WERI-Rb-1 (cell line): ENCODE results near the gene RREB1.
A peak's percentile ranks its signal among the peaks of the same experiment; 100 is the strongest.

Source experiments
- DNase-seq: peaks from one replicate; pipeline ENCODE4 v3.0.0-alpha.2; 2020
- H3K27ac ChIP-seq: fragments of 250-450 bp; sonication (Bioruptor Pico); 2 replicates; pipeline ENCODE4 v1.5.1; 2020; ENCODE audit warnings: mild to moderate bottlenecking, moderate library complexity
- H3K27me3 ChIP-seq: fragments of 250-450 bp; sonication (Bioruptor Pico); 2 replicates; pipeline ENCODE4 v1.5.1; 2021; ENCODE audit warnings: mild to moderate bottlenecking, low read depth, moderate library complexity; ENCODE audit not compliant: insufficient read depth, severe bottlenecking
- H3K36me3 ChIP-seq: fragments of 250-450 bp; sonication (Bioruptor Pico); 2 replicates; pipeline ENCODE4 v1.5.1; 2020; ENCODE audit warnings: mild to moderate bottlenecking, moderate library complexity
- H3K4me3 ChIP-seq: 2 replicates; pipeline ENCODE4 v1.5.1; 2011; ENCODE audit warnings: low read depth, mild to moderate bottlenecking, control low read depth, low read length
- H3K9me3 ChIP-seq: fragments of 250-450 bp; sonication (Bioruptor Pico); 2 replicates; pipeline ENCODE4 v1.5.1; 2021; ENCODE audit warnings: mild to moderate bottlenecking, moderate library complexity; ENCODE audit not compliant: severe bottlenecking
- TF ChIP-seq, protein P1 (sequence below): IDR thresholded peaks from 2 replicates; pipeline ENCODE4 v1.5.1; 2011; ENCODE audit warnings: low read depth, mild to moderate bottlenecking, control low read depth, inconsistent platforms, low read length

Gene RREB1

DNA sequence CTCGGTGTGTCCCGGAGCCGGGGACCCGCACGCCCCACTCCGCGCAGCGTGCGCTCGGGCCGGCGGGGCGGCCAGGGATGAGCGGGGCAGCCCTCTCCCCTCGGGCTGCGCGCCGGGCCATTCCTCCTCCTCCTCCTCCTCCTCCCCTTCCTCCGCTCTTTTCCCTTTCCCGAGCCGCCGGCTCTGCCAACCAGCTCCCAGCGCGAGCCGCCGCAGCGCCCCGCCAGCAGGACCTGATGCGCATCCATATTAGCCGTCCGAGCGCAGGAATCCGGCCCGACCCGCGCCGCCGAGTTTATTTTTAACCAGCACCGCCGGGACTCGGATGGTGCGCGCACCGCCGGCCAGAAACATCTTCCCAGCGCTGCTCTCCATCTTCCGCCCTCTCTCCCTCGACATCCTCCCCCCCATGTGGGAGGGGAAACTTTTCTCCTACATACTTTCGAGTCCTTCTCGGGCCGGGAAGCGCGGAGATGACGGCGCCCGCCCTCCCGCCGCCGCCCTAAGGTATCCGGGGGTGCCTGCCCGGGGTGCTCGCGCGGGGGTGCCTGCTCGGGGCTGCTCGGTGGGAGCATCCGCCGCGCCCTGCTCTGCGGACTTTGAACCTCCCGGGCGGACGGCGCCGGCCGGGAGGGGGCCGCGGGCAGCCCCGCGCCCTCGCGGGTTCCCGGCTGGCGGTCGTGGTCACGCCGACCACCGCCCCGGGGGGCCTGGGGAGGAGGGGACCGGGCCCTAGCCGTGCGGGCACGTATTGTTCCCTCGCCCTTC, 619 bp downstream of the RREB1 start:
- no peaks in the 10 kb centered on the region for H3K36me3 ChIP-seq
- no peaks in the 10 kb centered on the region for H3K9me3 ChIP-seq
- TF ChIP-seq, protein P1, sequence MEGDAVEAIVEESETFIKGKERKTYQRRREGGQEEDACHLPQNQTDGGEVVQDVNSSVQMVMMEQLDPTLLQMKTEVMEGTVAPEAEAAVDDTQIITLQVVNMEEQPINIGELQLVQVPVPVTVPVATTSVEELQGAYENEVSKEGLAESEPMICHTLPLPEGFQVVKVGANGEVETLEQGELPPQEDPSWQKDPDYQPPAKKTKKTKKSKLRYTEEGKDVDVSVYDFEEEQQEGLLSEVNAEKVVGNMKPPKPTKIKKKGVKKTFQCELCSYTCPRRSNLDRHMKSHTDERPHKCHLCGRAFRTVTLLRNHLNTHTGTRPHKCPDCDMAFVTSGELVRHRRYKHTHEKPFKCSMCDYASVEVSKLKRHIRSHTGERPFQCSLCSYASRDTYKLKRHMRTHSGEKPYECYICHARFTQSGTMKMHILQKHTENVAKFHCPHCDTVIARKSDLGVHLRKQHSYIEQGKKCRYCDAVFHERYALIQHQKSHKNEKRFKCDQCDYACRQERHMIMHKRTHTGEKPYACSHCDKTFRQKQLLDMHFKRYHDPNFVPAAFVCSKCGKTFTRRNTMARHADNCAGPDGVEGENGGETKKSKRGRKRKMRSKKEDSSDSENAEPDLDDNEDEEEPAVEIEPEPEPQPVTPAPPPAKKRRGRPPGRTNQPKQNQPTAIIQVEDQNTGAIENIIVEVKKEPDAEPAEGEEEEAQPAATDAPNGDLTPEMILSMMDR, result no peak
- H3K4me3 ChIP-seq, result peak overlapping the region; percentile 73
- H3K27me3 ChIP-seq, result no peaks in the 10 kb centered on the region
- H3K27ac ChIP-seq, result peak overlapping the region; percentile 77
- DNase-seq, result peak; percentile 57

DNA sequence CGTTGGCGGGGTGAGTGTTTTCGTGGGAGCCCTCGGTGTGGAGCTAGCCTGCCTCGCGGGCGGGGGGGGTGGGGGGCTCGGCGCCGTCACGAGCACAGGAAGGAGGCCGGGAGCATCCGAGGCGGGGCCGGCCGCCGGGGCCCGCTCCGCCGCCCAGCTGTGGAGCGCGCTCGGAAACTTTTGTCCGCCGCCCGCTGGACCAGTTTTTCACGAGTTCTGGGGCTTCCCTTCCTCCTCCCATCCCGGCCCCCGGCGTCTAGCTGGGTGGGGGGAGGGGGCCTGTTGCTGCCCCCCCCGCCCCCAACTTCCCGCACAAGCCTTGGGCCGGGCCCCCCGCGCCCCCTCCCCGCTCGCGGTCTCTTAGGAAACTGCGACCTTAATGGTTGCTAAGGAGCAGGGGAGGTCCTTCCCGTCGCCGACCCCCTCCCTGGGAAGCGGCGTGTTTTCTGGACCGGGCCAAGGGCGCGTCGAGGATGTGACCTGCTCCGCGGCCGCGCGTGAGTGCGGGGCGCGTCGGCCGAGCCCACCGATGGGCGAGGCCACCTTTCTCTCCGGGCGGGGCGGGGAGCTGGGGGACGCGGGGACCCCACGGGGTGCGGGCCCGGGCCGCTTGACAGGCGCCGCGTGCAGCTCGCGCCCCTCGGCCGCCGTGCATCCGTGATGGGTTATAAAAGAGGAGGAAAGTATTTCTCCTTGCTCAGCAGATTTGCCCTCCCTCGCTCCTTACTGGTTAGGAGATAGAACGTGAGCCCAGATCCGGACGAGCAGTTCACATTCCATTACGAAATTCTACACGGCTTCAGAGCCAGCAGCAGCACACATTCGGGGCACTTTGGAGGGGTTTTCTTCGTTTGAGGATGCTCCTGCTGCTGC, 1.4 kb downstream of the RREB1 start:
- Histone ChIP-seq H3K27me3 (no peaks in the 10 kb centered on the region), H3K4me3 (peak overlapping the region; percentile 73), H3K9me3 (no peaks in the 10 kb centered on the region), H3K36me3 (no peaks in the 10 kb centered on the region), H3K27ac (peak overlapping the region; percentile 77)
- peak; percentile 47 for DNase-seq
- TF ChIP-seq, protein P1, result no peak

DNA sequence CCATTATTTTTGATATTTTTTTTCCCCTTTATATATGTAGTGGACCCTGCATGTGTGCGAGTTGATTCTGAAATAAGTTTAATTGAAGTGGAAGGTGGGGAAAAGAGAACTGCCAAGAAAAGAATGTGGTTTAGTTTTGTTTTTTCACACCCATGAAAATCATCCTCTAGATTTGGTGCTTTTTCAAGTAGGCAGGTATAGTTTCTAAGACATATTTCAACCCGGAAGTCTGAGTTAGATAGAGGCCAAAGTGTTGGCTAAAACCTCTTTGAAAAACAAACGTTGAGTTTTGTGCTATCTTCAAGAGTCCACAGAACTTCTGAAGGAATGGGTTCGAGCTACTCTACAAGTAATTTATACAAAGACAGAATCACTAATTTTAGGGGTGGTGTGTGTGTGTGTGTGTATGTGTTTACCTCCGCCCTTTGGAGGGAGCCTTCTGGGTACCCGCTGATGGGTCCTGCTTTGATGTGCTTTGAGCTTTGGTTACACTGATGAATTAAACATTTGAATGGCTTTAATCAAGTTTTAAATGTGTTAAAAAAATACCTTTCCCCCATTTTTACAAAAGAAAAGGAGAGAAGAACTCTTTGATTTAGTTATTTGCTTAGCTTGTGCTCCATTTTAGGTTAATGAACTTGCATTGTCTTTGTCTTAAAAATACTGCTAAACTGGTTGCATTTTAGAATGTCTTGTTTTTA, 2.5 kb downstream of the RREB1 start:
- DNase-seq, result peak; percentile 3
- Histone ChIP-seq H3K27ac (no peak overlapping the region), H3K4me3 (peak overlapping the region; percentile 73)

DNA sequence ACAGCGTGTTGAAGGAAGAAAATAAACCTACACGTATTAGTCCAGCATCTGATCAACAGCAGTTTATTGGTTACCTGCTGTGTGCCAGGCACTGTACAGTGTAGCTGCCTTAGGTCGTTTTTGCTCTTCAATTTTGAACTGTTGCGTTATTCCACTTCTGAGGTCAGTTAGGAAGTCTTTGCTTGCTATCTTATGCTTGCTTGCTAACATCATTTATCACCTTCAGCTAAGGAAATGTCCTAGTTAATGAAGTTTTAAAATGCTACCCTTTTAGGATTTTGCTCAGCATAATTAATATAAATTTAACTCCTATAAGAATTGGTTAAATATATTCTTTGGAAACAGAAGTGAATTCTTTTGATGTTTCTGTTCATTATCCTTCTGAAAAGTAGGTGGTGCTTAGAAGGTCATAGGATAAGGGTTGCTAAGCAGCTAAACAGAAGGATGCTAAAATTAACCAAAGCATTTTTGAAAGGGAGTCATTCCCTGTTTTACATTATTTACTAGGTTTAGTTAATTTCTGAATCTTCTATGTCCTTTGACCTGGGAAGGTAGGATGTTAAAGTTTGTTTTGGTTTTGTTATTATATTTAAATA, 3.4 kb downstream of the RREB1 start:
- H3K36me3 ChIP-seq, result peaks cover under 1% of the 10 kb centered on the region
- TF ChIP-seq, protein P1, result no peak
- H3K9me3 ChIP-seq, result no peaks in the 10 kb centered on the region
- H3K4me3 ChIP-seq, result no peak overlapping the region
- no peak overlapping the region for H3K27ac ChIP-seq
- DNase-seq, result no peak
- H3K27me3 ChIP-seq, result no peaks in the 10 kb centered on the region

More for the DNA sequence above, 2.5 kb downstream of the RREB1 start:
- TF ChIP-seq, protein P1, result no peak
- no peaks in the 10 kb centered on the region for H3K27me3 ChIP-seq
- H3K36me3 ChIP-seq, result no peaks in the 10 kb centered on the region; the same call in 1 of the 2 replicates
- no peaks in the 10 kb centered on the region for H3K9me3 ChIP-seq

DNA sequence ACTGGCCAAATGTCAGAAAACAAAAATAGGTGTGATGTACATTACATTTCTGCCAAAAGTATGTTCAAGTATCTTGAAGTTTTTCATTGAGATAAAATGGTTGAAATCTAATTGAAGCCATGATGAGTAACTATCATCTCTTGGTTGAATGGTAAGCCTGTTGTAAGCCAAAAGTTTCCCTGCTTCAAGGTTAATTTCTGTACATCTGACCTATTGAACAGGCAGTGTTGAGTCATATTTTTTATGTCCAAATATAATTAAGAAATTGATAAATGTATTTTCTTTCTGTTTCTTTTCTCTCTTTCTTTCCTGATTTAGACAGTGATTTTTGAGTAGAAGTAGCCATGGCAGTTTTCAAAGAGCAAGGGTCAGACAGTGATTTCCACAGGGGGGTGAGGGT, 4.4 kb downstream of the RREB1 start:
- Histone ChIP-seq H3K36me3 (peaks cover 4% of the 10 kb centered on the region), H3K27ac (no peak overlapping the region), H3K4me3 (no peak overlapping the region), H3K9me3 (no peaks in the 10 kb centered on the region), H3K27me3 (no peaks in the 10 kb centered on the region)
- TF ChIP-seq, protein P1, result no peak
- no peak for DNase-seq
